ENCODE data around the gene NUP210.
"Not testable (repeated sequence)": the region's sequence is repeated elsewhere in the genome, so short reads cannot be mapped to it uniquely, and the experiment has no call there.

NUP210 gene

DNA sequence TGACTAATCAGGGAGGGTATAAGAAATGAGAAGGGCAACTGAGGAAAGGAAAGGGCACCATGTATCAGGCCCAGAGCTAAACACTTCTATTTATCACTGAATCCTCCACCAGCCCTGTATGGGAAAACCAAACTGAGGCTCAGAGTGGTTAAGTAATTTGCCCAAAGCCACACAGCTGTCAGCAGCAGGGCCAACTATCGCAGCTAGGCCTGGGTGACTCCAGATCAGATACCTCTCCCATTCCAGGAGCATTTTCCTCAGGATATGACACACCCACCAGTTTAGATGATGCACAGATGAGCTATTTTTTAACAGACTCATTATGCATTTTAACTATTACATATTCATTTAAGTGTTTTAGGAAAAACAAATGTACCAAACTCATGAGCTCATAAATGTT lies 14.5 kb downstream of the NUP210 start:
- DNase-seq, result no peak

DNA sequence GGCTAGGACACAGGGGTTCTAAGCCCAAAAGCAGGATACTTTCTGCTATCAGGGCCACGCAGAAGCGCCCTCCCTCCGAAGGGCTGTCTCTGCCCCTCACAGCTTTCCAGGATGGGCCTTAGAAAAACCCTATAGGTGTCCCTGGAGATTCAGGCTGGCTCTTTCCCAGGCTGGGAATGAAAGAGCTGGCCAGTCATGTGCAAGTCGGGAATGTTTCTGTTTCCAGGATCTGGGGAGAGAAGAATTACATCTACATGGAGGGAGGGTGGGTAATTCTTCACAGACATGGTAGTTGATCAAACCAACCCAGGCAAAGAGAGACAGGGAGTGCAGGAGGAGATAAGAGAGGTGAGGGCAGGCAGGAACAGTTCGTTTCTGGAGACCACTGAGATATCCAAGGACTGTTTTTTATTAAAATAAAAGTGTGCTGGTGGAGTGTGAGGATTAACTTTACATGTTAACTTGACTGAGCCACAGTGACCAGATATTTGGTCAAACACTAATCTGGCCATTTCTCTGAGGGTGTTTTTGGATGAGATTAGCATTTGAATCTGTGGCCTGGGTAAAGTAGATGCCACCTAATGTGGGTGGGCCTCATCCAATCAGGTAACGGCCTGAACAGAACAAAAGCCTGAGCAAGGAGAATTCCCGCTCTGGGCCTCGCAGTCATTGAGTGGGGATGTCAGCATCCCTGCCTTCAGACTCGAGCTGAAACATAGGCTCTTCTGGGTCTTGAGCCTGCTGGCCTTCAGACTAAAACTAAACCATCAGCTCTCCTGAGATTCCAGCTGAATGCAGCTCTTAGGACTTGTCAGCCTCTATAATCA lies 15.3 kb downstream of the NUP210 start:
- DNase-seq, result no peak

DNA sequence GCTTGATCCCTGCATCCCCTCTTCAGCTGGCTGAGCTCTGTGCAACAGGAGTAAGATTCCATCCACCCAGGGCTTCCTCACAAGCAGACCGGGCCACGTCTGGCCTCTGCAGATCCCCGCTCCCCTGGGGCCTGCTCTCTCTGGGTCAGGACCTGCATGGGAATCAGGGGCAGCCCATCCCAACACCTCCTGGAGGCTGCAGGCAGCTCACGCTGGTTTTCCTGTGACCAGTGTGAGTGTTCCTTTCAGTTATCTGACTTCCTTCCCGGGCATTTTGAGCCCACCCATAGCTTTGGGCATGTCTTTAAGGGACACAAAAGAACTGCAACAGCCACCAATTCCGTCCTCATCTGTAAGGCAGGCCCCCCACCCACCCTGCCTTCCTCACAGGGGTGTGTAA lies 16.3 kb downstream of the NUP210 start:
- DNase-seq, result no peak

DNA sequence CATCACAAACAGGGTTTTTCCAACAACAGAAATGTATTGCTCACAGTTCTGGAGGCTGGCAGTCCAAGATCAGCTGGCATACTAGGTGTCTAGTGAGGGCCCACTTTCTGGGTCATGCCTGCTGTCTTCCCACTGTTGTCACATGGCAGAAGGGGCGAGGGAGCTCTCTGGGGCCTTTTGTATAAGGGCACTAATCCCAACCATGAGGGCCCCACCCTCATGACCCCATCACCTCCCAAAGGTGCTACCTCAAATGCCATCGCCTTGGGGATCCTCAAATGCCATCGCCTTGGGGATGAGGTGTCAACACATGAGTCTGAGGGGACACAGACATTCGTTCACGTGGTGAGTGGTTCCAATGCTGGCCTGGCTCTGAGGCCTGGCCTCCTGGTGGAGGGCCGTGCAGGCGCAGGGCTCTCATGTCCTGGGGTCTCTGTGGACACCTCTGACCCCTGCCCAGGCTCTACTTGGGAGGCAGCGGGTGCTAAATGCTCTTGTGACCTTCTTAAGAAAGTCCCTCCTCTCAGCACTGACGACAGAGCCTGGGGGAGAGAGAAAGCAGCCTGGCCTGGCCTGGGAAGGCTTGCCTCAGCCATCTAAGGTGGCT lies 16.8 kb downstream of the NUP210 start:
- DNase-seq, result no peak

DNA sequence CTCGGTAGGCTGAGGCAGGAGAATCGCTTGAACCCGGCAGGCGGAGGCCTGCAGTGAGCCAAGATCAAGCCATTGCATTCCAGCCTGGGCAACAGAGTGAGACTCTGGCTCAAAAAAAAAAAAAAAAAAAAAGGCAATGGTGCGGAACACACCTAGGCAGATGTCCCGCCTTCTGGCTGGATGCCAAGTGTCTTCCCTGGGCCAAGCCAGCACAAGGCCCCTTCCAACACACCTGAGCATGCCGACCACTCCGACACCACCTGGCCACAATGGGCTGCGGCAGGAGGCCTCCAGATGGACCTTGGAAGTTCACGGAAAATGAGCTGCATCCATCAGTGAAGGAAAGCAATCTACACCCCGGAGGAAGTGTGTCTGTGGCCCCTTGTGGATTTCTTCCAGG lies 19.0 kb downstream of the NUP210 start:
- DNase-seq, result no peak

DNA sequence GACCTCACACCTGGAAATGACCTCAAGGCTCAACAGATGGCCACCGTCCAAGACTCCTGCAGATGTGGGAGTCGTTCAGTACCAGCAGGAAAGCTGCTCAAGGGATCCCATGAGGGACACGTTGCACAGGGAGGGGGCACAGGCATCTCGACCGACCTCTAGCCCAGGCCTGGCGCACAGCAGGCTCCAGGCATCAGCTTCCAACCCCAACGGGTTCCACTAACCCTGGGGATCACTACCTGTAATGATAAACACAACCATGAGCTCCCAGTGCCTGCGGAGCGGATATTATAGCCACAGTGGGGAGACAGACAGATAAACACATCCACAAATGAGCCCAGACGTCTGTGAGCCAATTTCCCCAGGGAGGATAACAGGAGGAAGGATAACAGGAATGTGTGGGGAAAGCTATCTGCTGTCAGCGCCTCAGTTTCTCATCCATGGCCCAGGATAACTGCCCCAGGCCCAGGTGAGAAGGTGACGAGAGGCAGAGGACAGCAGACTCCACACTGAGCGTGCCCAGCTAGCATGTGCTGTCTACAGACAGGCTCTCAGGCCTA lies 19.9 kb downstream of the NUP210 start:
- DNase-seq, result no peak

DNA sequence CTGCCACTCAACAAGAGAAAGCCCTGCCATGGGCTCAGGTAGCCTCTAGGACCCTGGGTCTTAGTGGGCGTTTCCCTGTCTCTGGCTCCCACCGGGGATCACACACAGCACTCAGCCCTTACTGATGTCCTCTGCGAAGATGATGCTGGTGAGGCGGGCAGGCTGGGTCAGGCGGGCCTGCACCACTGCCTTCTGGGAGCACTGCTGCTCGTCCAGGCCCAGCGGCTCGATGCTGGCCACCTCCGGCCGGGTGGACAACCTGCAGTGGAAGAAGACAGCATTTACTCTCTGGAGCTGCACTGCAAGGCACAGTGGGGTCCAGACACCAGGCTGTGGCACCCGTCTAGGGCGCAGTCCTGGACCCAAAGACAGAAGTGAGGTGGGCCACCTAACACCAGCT lies 20.5 kb downstream of the NUP210 start:
- no peak for DNase-seq

DNA sequence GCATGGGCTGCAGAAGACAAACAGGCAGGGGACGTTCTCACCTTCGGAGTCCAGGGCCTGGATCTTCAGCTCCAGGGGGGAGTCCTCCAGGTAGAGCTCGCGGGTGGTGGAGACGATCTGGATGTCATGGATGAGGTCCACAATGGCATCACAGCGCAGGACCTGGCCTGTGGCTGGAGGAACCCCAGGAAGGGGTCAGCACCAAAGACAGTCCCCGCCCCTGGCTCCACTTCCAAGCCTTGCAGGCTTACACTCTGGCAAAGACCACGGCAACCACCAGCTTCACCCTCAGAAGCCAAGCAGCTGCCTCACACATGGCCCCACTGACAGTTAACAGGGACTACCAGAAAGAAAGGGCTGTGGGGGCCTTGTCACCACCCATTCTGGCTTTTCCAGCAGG lies 22.8 kb downstream of the NUP210 start:
- no peak for DNase-seq

DNA sequence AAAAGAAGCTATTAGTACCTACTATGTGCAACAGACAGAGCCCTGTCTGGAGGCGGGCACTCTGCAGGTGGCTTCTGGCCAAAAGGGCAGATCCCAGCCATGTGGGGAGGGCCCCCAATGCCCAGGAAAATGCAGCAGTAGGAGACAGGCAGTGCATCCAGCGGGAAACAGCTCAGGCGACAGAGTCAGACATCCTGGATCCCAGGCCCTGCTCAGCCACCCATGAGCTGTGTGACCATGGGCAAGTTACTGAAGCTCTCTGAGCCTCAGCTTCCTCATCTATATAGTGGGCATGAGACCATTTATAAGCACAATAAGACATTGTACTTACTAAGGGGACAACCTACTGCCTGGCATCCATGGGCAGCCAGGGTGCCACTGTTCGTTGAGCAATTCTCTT lies 25.8 kb downstream of the NUP210 start:
- DNase-seq, result no peak

DNA sequence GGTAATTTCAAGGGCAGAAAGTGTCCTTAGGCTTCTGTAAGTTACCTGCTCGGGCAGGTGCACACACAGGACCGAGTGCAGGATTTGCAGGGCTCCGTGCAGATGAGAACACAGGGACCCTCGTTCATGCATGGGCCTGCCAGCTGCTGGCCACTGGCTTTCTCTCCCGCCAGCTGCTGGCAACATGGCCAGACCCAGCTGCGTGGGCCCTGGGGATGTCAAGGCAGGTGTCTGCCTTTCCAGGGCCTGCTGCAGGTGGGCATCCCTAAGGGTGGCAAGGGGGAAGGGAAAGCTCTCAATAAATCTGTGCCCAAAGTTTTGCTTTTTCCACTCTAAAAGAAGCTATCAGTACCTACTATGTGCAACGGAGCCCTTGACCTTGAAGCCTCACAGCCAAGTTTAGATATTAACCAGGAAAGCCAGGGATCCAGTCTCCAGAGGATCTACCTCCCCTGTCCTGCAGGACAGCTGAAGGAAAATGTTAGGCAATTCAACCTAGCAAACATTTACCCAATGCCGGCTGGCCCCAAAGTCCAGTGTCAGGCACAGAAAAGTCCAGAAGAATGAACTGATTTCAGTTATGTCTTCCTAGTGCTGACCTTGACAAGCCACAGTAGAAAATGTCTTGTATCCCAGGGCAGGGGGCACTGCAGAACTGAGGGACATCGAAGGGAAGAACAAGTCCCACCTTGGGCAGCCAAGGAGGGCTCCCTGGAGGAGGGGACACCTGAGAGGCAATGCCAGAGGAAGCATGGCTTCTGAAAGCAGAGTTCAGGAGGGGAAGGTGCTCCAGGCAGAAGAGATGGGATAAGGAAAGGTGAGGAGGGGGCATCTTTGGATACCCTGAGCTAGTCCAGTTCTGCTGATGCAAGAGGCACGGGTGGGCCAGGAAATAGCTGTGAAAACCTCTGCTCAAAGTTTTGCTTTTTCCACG lies 26.4 kb downstream of the NUP210 start:
- DNase-seq, result no peak

DNA sequence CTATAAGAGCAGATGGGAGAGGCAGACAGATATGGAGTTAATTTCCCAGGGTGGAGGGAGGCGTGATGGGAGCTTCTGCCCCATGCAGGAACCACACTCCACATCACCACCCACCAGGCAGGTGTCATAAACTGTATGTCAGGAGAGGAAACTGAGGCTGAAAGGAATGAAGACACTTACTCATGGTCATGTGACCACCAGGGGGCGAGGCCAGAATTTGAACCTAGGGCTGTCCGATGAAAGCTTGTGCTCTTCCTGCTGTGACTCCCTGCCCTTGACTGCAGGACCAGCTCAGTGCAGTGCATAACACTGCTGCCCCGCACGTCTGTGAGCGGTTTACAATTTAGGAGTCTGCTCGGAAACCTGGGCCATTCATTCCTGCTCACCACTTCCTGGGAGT lies 28.8 kb downstream of the NUP210 start:
- DNase-seq, result peak; percentile 32

DNA sequence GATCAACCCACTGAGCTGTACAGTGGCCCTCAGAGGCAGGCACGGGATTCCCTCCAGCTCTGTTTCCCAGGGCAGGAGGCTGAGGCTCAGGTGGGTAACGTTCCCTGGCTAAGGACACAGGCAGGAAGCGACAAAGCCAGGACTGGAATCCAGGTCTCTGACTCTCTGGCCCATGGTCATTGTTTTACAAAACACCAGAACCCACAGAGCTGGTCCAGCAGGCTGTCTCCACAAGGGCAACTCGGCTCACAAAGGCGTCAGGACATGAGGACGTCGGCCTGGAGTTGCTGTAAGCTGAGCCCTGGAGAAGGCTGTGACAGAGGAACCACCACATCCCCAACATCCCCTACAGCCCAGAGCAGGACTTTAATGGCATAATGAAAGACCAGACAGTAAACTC lies 30.7 kb downstream of the NUP210 start:
- no peak for DNase-seq

DNA sequence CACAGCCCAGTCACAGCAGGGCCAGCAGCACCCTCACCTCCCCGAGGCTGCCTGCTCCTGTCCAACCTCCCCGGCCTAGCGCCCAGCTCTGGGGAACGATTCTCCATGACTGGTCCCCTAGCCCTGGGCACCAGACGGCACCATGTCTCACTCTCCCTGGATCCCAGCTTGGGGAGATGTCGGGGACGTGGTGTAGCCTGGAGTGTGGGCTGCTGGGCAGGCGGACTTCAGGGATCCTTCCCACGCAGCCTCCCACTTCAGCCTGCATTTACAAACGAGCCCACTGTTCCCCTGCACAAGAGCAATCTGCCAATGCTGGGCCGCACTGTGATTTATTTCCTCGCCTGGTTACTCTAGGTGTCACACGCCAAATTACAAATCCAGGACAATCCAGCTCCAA lies 31.3 kb downstream of the NUP210 start:
- DNase-seq, result no peak

DNA sequence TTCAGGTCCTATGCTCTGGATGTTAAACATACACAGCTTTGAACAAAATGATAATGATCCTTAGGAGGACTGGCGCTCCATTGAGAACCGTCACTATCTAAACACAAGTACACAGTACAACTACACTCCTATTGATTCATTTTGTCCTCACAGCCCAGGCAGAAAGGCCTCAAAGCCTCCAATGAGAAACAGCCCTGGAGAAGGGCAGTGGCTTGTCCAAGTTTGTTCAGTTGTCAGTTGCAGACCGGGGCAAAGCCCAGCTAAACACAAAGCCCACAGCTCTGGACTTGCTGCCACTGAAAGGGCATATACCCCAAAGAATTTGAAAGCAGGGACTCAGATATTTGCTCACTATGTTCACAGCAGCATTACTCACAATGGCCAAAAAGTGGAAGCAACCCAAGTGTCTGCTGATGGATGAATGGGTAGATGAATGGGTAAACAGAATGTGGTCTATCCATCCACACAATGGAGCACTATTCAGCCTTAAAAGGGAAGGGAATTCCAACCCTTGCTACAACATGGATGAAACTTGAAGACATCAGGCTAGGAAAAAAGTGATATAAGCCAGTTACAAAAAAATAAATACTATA lies 34.7 kb downstream of the NUP210 start:
- no peak for DNase-seq

DNA sequence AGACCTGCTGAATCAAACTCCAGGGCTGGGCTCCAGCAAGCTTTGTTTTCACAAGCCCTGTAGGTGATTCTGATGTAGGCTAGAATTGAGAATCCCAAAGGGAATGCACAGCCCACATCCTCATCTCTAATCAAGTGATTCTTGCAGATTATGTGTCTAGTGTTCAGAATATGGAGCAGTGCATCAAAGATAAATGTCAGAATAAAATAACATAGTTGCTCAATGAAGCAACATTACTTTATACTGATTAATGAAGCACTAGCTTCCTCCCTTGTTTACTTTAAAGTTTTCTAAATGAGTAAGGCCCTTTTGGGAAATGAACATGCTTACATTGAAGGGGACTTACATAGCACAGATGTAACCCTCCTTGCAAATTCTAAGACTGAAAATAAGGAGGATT lies 39.2 kb downstream of the NUP210 start:
- DNase-seq, result no peak

DNA sequence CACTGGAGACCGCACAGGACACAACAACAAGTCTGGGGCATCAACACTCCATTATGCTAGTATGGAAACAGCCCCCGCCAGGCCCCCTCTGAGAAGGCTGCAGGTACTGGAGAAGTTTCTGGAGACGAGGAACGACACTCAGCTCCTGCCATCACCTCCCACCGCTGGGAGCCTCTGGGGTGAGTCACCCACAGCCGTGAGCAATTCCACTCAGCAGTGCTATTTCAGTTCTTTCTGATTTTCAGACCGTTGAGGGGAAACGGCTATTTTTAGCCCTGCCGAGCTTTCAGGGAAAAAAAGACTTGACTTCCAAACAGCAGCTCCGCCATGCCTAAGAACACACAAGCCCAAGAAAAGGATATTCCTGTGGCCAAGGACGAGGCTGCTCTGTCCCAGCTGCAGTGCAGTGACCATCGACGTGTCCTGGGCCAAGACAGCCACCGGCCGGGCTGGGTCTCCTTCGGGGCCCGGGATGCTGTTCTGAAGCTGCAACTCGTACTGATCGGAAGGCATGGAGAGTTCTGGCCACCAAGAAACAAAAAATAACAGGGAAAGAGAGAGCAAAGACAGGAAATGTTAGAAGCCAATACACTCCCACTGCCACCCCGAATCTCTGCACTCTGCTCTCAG lies 40.8 kb downstream of the NUP210 start:
- no peak for DNase-seq

DNA sequence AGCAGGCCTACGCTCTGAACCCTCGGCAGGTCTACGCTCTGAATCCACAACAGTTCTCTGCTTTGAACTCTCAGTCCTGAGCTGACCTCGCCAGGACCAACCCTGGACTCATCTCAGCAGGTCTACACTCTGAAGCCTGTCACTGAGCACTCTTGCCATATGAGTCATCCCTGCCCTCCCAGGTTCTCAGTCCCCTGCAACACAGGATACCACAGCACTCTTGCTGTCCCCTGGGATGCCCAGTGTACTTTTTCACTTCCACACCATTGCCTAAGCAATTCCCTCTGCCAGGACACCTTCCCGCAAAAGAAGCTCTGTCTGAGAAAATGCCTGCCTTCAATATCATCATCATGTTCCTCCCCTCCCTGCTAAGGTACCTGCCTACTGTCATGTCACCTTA lies 42.0 kb downstream of the NUP210 start:
- DNase-seq, result no peak

DNA sequence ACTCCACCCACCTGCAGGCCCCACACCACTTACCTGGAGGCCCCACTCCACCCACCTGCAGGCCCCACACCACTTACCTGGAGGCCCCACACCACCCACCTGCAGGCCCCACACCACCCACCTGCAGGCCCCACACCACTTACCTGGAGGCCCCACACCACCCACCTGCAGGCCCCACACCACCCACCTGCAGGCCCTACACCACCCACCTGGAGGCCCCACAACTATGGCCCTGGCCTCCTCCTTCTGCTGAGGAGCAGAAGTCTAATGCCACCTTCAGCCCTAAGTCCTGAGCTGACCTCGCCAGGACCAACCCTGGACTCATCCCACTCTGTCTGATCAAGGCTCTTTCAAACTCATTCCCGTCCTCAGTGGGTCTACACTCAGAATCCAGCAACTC lies 42.4 kb downstream of the NUP210 start:
- DNase-seq, result not testable (repeated sequence)

DNA sequence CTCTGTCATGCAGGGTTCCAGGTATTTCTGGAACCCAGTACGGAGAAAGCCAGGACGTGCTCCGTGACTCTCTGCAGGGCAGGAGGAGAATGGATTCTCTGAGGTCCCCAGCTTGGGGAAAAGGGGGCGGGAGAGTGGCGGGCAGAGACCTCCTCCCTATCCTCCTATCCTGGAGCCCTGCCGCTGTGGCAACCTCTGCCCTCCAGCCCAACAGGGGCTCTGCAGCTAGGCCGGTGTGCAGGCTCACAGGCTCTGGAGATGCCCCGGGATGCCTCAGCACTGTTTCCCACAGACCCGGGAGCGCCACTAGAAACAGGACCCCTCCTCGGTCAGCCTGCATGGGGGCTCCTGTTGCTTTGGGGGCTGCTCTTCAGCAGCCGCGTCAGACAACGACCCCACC lies 43.1 kb downstream of the NUP210 start:
- DNase-seq, result no peak

DNA sequence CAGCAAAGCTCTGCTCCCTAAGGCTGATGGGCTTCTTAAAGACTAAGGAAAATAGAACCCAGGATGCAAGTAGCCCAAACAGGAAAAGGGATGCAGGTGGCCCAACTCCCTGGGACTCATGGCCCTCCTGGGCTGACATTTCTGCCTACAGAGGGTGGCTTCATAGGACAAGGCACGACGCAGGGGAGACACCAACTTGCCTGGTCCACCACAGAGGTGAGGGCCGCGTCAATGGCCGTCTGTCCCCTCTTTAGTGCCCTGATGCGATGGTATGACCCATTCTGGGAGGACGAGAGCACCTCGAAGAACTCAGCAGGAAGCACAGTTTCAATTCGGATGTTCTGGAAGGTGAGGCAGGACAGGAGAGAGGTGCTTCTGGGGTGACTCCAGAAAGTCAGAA lies 44.0 kb downstream of the NUP210 start:
- DNase-seq, result no peak

DNA sequence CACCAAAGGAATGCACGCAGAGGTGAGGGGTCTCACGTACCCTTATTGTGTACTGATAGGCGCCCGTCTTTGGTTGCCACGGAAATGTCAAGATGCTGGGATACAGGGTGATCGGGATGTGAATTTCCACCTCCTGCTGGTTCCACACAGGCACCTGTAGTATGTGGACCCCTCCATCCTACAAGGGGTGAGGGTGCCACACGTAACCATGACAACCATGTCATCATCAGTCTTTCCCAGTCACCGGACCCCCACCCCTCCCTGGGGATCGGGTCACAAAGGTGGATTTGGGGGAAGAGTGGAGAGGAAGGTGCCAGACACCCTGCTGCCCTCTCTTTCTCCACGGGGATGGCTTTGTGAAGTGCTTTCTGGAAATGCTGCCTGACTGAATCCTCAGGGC lies 44.7 kb downstream of the NUP210 start:
- no peak for DNase-seq

DNA sequence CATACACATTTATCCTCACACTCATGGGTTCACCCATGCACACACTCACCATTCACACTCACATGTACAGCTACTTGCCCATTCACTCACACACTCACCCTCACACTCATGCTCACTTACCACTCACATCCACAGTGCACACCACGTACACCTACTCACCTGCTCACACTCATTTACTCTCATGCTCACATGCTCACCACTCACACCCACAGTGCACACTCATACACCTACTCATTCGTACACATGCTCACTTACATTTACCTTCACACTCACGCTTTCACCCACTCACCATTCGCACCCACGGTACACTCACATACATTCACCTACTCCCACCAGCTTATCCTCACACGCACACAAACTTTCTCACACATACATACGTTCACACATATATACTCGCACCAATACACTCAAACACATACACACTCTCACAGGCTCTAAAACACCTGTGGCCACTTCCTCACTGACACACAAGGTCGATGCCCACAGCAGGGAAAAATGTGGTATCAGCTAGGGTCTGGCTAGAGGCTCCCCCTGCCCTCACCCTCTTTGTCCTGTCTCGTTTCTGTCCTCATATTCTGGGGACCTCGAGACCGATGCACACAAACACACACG lies 46.0 kb downstream of the NUP210 start:
- no peak for DNase-seq

Measured in stimulated activated CD4-positive, alpha-beta T cell treated with anti-CD3 and anti-CD28 coated beads, Interleukin-15, amount 100 ng/mL, for 24 hours (primary cell).